HepG2 (cell line): Measurements from ENCODE around the gene CRTAC1. TPM values are rescaled to one million over a fixed set of nuclear protein-coding genes. Genes with fewer than 3 reads are reported as not detected.

Experiments
- ATAC-seq: fragments of 200-7000 bp; cut with Tn5 transposase; 3 replicates; pipeline ENCODE4 v1.9.1; 2020; ENCODE audit warnings: mild to moderate bottlenecking, moderate library complexity
- BruUV-seq: library from RNA; stranded (reverse); fragments of 400-500 nt; replicated peaks from 2 replicates; lab custom pipeline; 2021; lab: Mats Ljungman, UMichigan
- CTCF ChIA-PET: fragments of 300-600 bp; formaldehyde crosslinking; extraction: SDS; loops from one replicate; lab custom pipeline; 2021; ENCODE audit warnings: low total read pairs, inconsistent platforms, low intra/inter-chr PET ratio; lab: Yijun Ruan, JAX
- POLR2A ChIA-PET: fragments of 350-600 bp; sonication (Branson Sonifier 250); formaldehyde crosslinking; loops from one replicate; lab custom pipeline; 2020; ENCODE audit warnings: antibody characterized with exemption, inconsistent platforms; lab: Yijun Ruan, JAX
- DNase-seq: peaks from one replicate; pipeline ENCODE4 v3.0.0-alpha.2; 2015; ENCODE audit warnings: low spot score
- FAIRE-seq: peaks from 3 replicates; lab custom pipeline; 2011; peaks lifted over from hg19 to GRCh38; lab: Jason Lieb, UNC
- H2AFZ ChIP-seq: one replicate; pipeline ENCODE4 v1.6.1; 2011; ENCODE audit warnings: low read length, inconsistent platforms
- H3K27ac ChIP-seq: fragments of 300-600 bp; 3 replicates; pipeline ENCODE4 v1.8.0; 2011; ENCODE audit warnings: mixed run types, mild to moderate bottlenecking, mixed read lengths, low read length, inconsistent platforms; ENCODE audit not compliant: insufficient read depth; ENCODE audit errors: extremely low read length
- H3K27me3 ChIP-seq, 2 experiments: fragments of 200-600 bp in 1 of 2; 2 replicates in 1 of 2; 3 replicates in 1 of 2; pipeline versions ENCODE4 v1.6.0 to v1.8.0; 2011; ENCODE audit warnings: low read length in 2 of 2, mild to moderate bottlenecking in 2 of 2, moderate library complexity in 2 of 2, inconsistent platforms in 1 of 2; ENCODE audit not compliant: insufficient read depth in 2 of 2, control insufficient read depth in 1 of 2
- H3K36me3 ChIP-seq, 2 experiments: fragments of 200-600 bp in 1 of 2; replicated peaks in 1 of 2; 2 replicates in 1 of 2; 3 replicates in 1 of 2; pipeline versions ENCODE4 v1.5.1 to v1.8.0; 2011; ENCODE audit warnings: low read length in 2 of 2, inconsistent platforms in 1 of 2; ENCODE audit not compliant: insufficient read depth in 2 of 2, control insufficient read depth in 1 of 2
- H3K4me1 ChIP-seq: 2 replicates; pipeline ENCODE4 v1.5.1; 2012; ENCODE audit warnings: low read length, inconsistent platforms; ENCODE audit not compliant: insufficient read depth
- H3K4me2 ChIP-seq: 2 replicates; pipeline ENCODE4 v1.6.0; 2011; ENCODE audit warnings: low read depth, low read length, inconsistent platforms
- H3K4me3 ChIP-seq, 3 experiments: fragments of 200-600 bp in 1 of 3; sonication (generic), shearing (Covaris generic) in 1 of 3; replicated peaks in 1 of 3; 2 replicates each; pipeline ENCODE4 v1.5.1; 2011 to 2016; ENCODE audit warnings: low read length in 3 of 3, inconsistent platforms in 2 of 3, low read depth in 2 of 3, mild to moderate bottlenecking in 2 of 3, control low read depth in 1 of 3, mixed read lengths in 1 of 3; ENCODE audit not compliant: insufficient read depth in 1 of 3
- H3K79me2 ChIP-seq: one replicate; pipeline ENCODE4 v1.6.1; 2011; ENCODE audit warnings: low read length, inconsistent platforms; ENCODE audit not compliant: insufficient read depth
- H3K9ac ChIP-seq: 2 replicates; pipeline ENCODE4 v1.6.0; 2011; ENCODE audit warnings: mild to moderate bottlenecking, low read depth, low read length, inconsistent platforms; ENCODE audit not compliant: insufficient read depth
- H3K9me3 ChIP-seq: 2 replicates; pipeline ENCODE4 v1.5.1; 2012; ENCODE audit warnings: mild to moderate bottlenecking, low read length
- H4K20me1 ChIP-seq: 2 replicates; pipeline ENCODE4 v1.6.0; 2011; ENCODE audit warnings: inconsistent platforms, mild to moderate bottlenecking, low read length, moderate library complexity; ENCODE audit not compliant: insufficient read depth
- DNMT1 ChIP-seq: sonication (generic); formaldehyde crosslinking; IDR thresholded peaks from 2 replicates; pipeline ENCODE4 v1.5.1; 2020; ENCODE audit warnings: mild to moderate bottlenecking, missing genetic modification reagents
- FOXO1 ChIP-seq: sonication (generic); formaldehyde crosslinking; IDR thresholded peaks from 2 replicates; pipeline ENCODE4 v1.4.0; 2020; ENCODE audit warnings: missing genetic modification reagents
- KLF12 ChIP-seq: sonication (generic); formaldehyde crosslinking; IDR thresholded peaks from 2 replicates; pipeline ENCODE4 v1.4.0; 2020; ENCODE audit warnings: missing genetic modification reagents, borderline replicate concordance
- SMARCC2 ChIP-seq: fragments of 450-650 bp; IDR thresholded peaks from 2 replicates; pipeline ENCODE4 v1.6.1; 2017; ENCODE audit warnings: antibody characterized with exemption, mild to moderate bottlenecking
- SP140L ChIP-seq: sonication (generic); formaldehyde crosslinking; IDR thresholded peaks from 2 replicates; pipeline ENCODE4 v1.4.0; 2020; ENCODE audit warnings: missing genetic modification reagents, borderline replicate concordance
- SRSF1 ChIP-seq: fragments of 200-400 bp; formaldehyde crosslinking; optimal IDR thresholded peaks from 2 replicates; pipeline ENCODE3; 2017; ENCODE audit warnings: mild to moderate bottlenecking, low read depth, low read length, moderate library complexity
- ZFP82 ChIP-seq: sonication (generic); formaldehyde crosslinking; IDR thresholded peaks from 2 replicates; pipeline ENCODE4 v1.5.1; 2020; ENCODE audit warnings: mild to moderate bottlenecking, missing genetic modification reagents, borderline replicate concordance
- ZNF180 ChIP-seq: sonication (generic); formaldehyde crosslinking; IDR thresholded peaks from 2 replicates; pipeline ENCODE4 v1.4.0; 2020; ENCODE audit warnings: low read depth, missing genetic modification reagents, borderline replicate concordance
- ZNF746 ChIP-seq: sonication (generic); formaldehyde crosslinking; IDR thresholded peaks from 2 replicates; pipeline ENCODE4 v1.8.0; 2022; ENCODE audit warnings: mild to moderate bottlenecking, missing genetic modification reagents
- ZNF780A ChIP-seq: sonication (generic); formaldehyde crosslinking; IDR thresholded peaks from 2 replicates; pipeline ENCODE4 v1.8.0; 2022; ENCODE audit warnings: mild to moderate bottlenecking, missing genetic modification reagents, moderate library complexity
- WGBS: methylation state at CpG from one replicate; pipeline ENCODE4 v1.1.6; 2017; ENCODE audit warnings: low lambda C conversion rate; 5-methylcytosine and 5-hydroxymethylcytosine counted together
- in situ Hi-C: cut with HindIII; loops from 2 replicates; pipeline ENCODE4 v1.10.0; 2017; ENCODE audit warnings: low pct_unique_long_range_greater_than_20kb; ENCODE audit not compliant: extremely low pct_ligation_motif_present
- intact Hi-C: fragments of 100-400 bp; cut with micrococcal nuclease; formaldehyde crosslinking; loops from one replicate; pipeline ENCODE4 v1.10.0; 2022; ENCODE audit not compliant: unreplicated experiment
- polyA plus RNA-seq, 8 experiments: library from polyadenylated mRNA; depleted of rRNA in 3 of 8; stranded (reverse) in 7 of 8; unstranded in 1 of 8; fragments of >200 nt; fragmentation: Illumina TruSeq in 4 of 8; extraction: Trizol in 4 of 8; gene quantifications; 2 replicates each; pipeline versions ENCODE4 v1.2.1 to v1.2.3, GENCODE V29; 2011 to 2016; ENCODE audit warnings: low read depth in 4 of 8, missing spikeins in 1 of 8, mixed read lengths in 1 of 8; ENCODE audit not compliant: insufficient read depth in 1 of 8
- total RNA-seq, 5 experiments: library from RNA; depleted of rRNA; stranded (reverse); fragments of >200 nt; fragmentation: Illumina TruSeq; extraction: Trizol; gene quantifications; 2 replicates each; pipeline ENCODE4 v1.2.3, GENCODE V29; 2016; ENCODE audit warnings: low read depth in 1 of 5
- TF ChIP-seq, protein P1 (sequence below): IDR thresholded peaks from 2 replicates; pipeline ENCODE4 v1.6.1; 2016; ENCODE audit warnings: low read depth, control low read depth
- TF ChIP-seq, protein P2 (sequence below): sonication (generic); formaldehyde crosslinking; IDR thresholded peaks from 2 replicates; pipeline ENCODE4 v1.8.1; 2023; ENCODE audit warnings: missing genetic modification reagents, mild to moderate bottlenecking, borderline replicate concordance
- TF ChIP-seq, protein P3 (sequence below), 2 experiments: IDR thresholded peaks; 2 replicates each; pipeline ENCODE4 v1.6.1; 2011 to 2012; ENCODE audit warnings: low read length in 2 of 2, borderline replicate concordance in 1 of 2, low read depth in 1 of 2, mild to moderate bottlenecking in 1 of 2, moderate library complexity in 1 of 2

Gene CRTAC1
- total and polyA plus RNA-seq, 2 of the 13 experiments (the other 11 are each of a cell fraction or from before 2014, with no cell fraction given), result not detected

DNA sequence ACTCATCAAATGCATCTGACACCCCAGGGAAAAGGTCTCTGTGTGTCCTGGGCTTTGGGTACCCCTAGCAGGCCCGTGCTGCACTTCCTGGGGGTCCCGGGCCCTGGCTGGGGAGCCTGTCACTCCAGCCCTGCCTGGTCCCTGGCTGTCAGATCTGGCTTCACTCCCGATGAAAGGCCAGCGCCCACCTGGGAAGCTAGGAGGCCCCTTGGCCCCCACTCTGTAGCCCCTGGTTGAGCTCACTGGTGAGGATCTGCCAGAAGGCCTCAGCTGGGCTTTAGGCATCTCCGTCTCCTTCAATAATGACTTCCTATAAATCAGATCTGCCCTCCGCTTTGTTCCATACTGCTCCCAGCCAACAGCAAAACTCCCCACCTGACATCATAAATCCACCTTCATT, 116.8 kb downstream of the CRTAC1 start:
- in situ Hi-C loops, result loop anchor here (25.0 kb wide), 1 partner anchor 399 kb away; no protein-coding TSS in a partner anchor
- WGBS, result 55% methylated on average over 2 of the region's 6 CpGs

More for the DNA sequence above, 116.8 kb downstream of the CRTAC1 start:
- H2AFZ ChIP-seq, result no peak overlapping the region
- no peaks in the 10 kb centered on the region for H3K36me3 ChIP-seq
- no peak overlapping the region for H3K27ac ChIP-seq
- DNase-seq, result no peak
- no peak overlapping the region for H3K4me2 ChIP-seq
- peaks cover 4 to 28% of the 10 kb centered on the region in 2 experiments; a peak in 3 of 5 replicates for H3K27me3 ChIP-seq
- no peak overlapping the region for H3K4me3 ChIP-seq
- ATAC-seq, result no peak
- FAIRE-seq, result no peak
- POLR2A ChIA-PET, result no interaction called here
- no peak overlapping the region for H3K9ac ChIP-seq
- CTCF ChIA-PET, result interaction anchor here (1.5 to 3.1 kb wide), 3 partner anchors 115 to 128 kb away, joined by 4 to 39 read pairs (median 6); no protein-coding TSS in a partner anchor
- no peaks in the 10 kb centered on the region for H3K9me3 ChIP-seq
- H3K4me1 ChIP-seq, result no peaks in the 10 kb centered on the region
- intact Hi-C loops, result loop anchor here (1.0 kb wide), 2 partner anchors 128 to 132 kb away; no protein-coding TSS in a partner anchor
- BruUV-seq, result no TSS peak
- no peaks in the 10 kb centered on the region for H3K79me2 ChIP-seq
- TF ChIP-seq SMARCC2, result no peak
- TF ChIP-seq FOXO1, result no peak
- no peak for TF ChIP-seq ZNF180 (CRISPR knock-in tag)
- TF ChIP-seq, protein P1, sequence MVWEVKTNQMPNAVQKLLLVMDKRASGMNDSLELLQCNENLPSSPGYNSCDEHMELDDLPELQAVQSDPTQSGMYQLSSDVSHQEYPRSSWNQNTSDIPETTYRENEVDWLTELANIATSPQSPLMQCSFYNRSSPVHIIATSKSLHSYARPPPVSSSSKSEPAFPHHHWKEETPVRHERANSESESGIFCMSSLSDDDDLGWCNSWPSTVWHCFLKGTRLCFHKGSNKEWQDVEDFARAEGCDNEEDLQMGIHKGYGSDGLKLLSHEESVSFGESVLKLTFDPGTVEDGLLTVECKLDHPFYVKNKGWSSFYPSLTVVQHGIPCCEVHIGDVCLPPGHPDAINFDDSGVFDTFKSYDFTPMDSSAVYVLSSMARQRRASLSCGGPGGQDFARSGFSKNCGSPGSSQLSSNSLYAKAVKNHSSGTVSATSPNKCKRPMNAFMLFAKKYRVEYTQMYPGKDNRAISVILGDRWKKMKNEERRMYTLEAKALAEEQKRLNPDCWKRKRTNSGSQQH (CRISPR knock-in tag), result no peak
- TF ChIP-seq SRSF1, result no peak
- TF ChIP-seq, protein P2, sequence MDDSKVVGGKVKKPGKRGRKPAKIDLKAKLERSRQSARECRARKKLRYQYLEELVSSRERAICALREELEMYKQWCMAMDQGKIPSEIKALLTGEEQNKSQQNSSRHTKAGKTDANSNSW (CRISPR knock-in tag), result no peak
- TF ChIP-seq ZFP82 (CRISPR knock-in tag), result no peak
- TF ChIP-seq KLF12 (CRISPR knock-in tag), result no peak
- TF ChIP-seq ZNF746, result no peak
- no peak for TF ChIP-seq SP140L (CRISPR knock-in tag)
- TF ChIP-seq ZNF780A, result no peak
- TF ChIP-seq, protein P3, sequence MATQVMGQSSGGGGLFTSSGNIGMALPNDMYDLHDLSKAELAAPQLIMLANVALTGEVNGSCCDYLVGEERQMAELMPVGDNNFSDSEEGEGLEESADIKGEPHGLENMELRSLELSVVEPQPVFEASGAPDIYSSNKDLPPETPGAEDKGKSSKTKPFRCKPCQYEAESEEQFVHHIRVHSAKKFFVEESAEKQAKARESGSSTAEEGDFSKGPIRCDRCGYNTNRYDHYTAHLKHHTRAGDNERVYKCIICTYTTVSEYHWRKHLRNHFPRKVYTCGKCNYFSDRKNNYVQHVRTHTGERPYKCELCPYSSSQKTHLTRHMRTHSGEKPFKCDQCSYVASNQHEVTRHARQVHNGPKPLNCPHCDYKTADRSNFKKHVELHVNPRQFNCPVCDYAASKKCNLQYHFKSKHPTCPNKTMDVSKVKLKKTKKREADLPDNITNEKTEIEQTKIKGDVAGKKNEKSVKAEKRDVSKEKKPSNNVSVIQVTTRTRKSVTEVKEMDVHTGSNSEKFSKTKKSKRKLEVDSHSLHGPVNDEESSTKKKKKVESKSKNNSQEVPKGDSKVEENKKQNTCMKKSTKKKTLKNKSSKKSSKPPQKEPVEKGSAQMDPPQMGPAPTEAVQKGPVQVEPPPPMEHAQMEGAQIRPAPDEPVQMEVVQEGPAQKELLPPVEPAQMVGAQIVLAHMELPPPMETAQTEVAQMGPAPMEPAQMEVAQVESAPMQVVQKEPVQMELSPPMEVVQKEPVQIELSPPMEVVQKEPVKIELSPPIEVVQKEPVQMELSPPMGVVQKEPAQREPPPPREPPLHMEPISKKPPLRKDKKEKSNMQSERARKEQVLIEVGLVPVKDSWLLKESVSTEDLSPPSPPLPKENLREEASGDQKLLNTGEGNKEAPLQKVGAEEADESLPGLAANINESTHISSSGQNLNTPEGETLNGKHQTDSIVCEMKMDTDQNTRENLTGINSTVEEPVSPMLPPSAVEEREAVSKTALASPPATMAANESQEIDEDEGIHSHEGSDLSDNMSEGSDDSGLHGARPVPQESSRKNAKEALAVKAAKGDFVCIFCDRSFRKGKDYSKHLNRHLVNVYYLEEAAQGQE (IDR thresholded peaks at IDR 0.05; ENCODE audit: borderline replicate concordance in 1 of 2, low read depth in 1 of 2, low read length in 2 of 2), result no peak
- TF ChIP-seq DNMT1 (CRISPR knock-in tag), result no peak
- H4K20me1 ChIP-seq, result 0 out of 2 replicates have a peak, but pooled peaks cover 6% of the 10 kb centered on the region
